ENCODE data around the gene TFF2.

Gene TFF2

GRCh38 chr21:42343963-42344510, 6.8 kb downstream of the TFF2 start:
- no peak for DNase-seq

- DNase-seq = no peak
These were observed 7.2 kb downstream of the TFF2 start for GRCh38 chr21:42343556-42343955.

- DNase-seq = no peak
These were observed 7.7 kb downstream of the TFF2 start for GRCh38 chr21:42343101-42343500.

GRCh38 chr21:42341776-42342542, 8.8 kb downstream of the TFF2 start:
- no peak for DNase-seq

- no peak for DNase-seq
These were observed 10.4 kb downstream of the TFF2 start for GRCh38 chr21:42340187-42341050.

- no peak for DNase-seq
These were observed 11.8 kb downstream of the TFF2 start for GRCh38 chr21:42338729-42339715.

- DNase-seq = no peak
These were observed 12.7 kb downstream of the TFF2 start for GRCh38 chr21:42337830-42338728.

GRCh38 chr21:42337276-42337675, 13.5 kb downstream of the TFF2 start:
- DNase-seq = no peak

GRCh38 chr21:42336054-42336453, 14.7 kb downstream of the TFF2 start:
- DNase-seq = no peak

GRCh38 chr21:42332557-42333317, 18.1 kb downstream of the TFF2 start:
- DNase-seq = no peak

GRCh38 chr21:42331660-42332059, 19.1 kb downstream of the TFF2 start:
- DNase-seq = no peak

- no peak for DNase-seq
These were observed 20.1 kb downstream of the TFF2 start for GRCh38 chr21:42330380-42331371.

- no peak for DNase-seq
These were observed 25.9 kb downstream of the TFF2 start for GRCh38 chr21:42324896-42325295.

GRCh38 chr21:42321845-42322244, 28.9 kb downstream of the TFF2 start:
- DNase-seq = no peak

- DNase-seq = no peak
These were observed 29.6 kb downstream of the TFF2 start for GRCh38 chr21:42321231-42321630.

GRCh38 chr21:42320791-42321190, 30.0 kb downstream of the TFF2 start:
- DNase-seq = no peak

- DNase-seq = no peak
These were observed 30.8 kb downstream of the TFF2 start for GRCh38 chr21:42319851-42320572.

GRCh38 chr21:42319376-42319775, 31.4 kb downstream of the TFF2 start:
- DNase-seq = no peak

Measured in HCEC 1CT (cell line).